ENCODE measurements around the gene OR2M4.

DNA sequence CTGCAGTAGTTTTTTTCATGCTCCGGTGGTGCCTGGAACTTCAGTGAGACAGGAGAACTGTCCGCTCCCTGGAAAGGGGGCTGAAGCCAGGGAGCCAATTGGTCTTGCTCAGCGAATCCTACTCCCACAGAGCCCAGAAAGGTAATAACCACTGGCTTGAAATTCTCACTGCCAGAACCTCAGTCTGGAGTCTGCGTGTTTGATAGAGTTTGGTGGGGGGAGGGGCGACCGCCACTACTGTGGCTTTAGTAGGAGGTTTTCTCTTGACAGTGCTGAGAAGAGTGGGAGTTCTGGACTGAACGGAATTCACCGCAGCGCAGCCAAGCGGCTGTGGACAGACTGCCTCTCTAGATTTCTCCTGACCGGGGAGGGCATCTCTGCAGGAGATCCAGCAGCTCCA, 42.2 kb upstream of the OR2M4 start:
- TF ChIP-seq, protein P1, sequence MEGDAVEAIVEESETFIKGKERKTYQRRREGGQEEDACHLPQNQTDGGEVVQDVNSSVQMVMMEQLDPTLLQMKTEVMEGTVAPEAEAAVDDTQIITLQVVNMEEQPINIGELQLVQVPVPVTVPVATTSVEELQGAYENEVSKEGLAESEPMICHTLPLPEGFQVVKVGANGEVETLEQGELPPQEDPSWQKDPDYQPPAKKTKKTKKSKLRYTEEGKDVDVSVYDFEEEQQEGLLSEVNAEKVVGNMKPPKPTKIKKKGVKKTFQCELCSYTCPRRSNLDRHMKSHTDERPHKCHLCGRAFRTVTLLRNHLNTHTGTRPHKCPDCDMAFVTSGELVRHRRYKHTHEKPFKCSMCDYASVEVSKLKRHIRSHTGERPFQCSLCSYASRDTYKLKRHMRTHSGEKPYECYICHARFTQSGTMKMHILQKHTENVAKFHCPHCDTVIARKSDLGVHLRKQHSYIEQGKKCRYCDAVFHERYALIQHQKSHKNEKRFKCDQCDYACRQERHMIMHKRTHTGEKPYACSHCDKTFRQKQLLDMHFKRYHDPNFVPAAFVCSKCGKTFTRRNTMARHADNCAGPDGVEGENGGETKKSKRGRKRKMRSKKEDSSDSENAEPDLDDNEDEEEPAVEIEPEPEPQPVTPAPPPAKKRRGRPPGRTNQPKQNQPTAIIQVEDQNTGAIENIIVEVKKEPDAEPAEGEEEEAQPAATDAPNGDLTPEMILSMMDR (IDR thresholded peaks at IDR 0.05; ENCODE audit: low read depth, low read length): no peak
- TF ChIP-seq, protein P2, sequence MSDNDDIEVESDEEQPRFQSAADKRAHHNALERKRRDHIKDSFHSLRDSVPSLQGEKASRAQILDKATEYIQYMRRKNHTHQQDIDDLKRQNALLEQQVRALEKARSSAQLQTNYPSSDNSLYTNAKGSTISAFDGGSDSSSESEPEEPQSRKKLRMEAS (IDR thresholded peaks at IDR 0.05; ENCODE audit: low read depth, low read length): no peak
- TF ChIP-seq MYC (IDR thresholded peaks at IDR 0.05; ENCODE audit: low read depth, low read length): no peak
